ENCODE results near the gene NPPA. TPM values are rescaled to one million over a fixed set of nuclear protein-coding genes. Genes with fewer than 3 reads are reported as not detected.

NPPA gene
- total RNA-seq, 1 experiment from 2014 or later: not detected

GRCh38 chr1:11878081-11878890 lies 30.7 kb upstream of the NPPA start:
- ChIA-PET POLR2A (no interaction called here), CTCF (no interaction called here)
- H3K27me3 Mint-ChIP-seq (ENCODE audit: insufficient read depth, unreplicated experiment): no peaks in the 10 kb centered on the region
- Histone ChIP-seq H3K36me3 (ENCODE audit: control insufficient read depth, insufficient read depth, low read length) (no peaks in the 10 kb centered on the region), H3K4me1 (peaks cover 7% of the 10 kb centered on the region), H3K27me3 (replicated peaks; ENCODE audit: control insufficient read depth, insufficient read depth, low read length) (no peaks in the 10 kb centered on the region), H3K9me3 (no peaks in the 10 kb centered on the region), H3K4me3 (ENCODE audit: low read depth, low read length) (no peak overlapping the region)
- no peaks in the 10 kb centered on the region for H3K36me3 Mint-ChIP-seq (ENCODE audit: insufficient read depth, unreplicated experiment)
- no peak overlapping the region for H3K27ac Mint-ChIP-seq (ENCODE audit: unreplicated experiment)
- DNase-seq: no peak
- TF ChIP-seq CTCF (IDR thresholded peaks at IDR 0.05; ENCODE audit: insufficient read depth in 1 of 2, low read depth in 1 of 2, low read length in 1 of 2, severe bottlenecking in 1 of 2, unreplicated experiment in 1 of 2): no peak
- H3K4me1 Mint-ChIP-seq (ENCODE audit: low read depth, unreplicated experiment): peaks cover 6% of the 10 kb centered on the region
- intact Hi-C loops (cut with micrococcal nuclease; ENCODE audit: unreplicated experiment): no loop called here
- H3K9me3 Mint-ChIP-seq (ENCODE audit: unreplicated experiment): no peaks in the 10 kb centered on the region
- no TSS peak for BruUV-seq (replicated peaks)
- no peak overlapping the region for H3K4me3 Mint-ChIP-seq (ENCODE audit: unreplicated experiment)

- Histone ChIP-seq H3K36me3 (ENCODE audit: control insufficient read depth, insufficient read depth, low read length) (no peaks in the 10 kb centered on the region), H3K9me3 (no peaks in the 10 kb centered on the region), H3K4me1 (no peaks in the 10 kb centered on the region), H3K27me3 (replicated peaks; ENCODE audit: control insufficient read depth, insufficient read depth, low read length) (no peaks in the 10 kb centered on the region), H3K4me3 (ENCODE audit: low read depth, low read length) (no peak overlapping the region)
- CTCF ChIA-PET: no interaction called here
- no peaks in the 10 kb centered on the region for H3K9me3 Mint-ChIP-seq (ENCODE audit: unreplicated experiment)
- intact Hi-C loops (cut with micrococcal nuclease; ENCODE audit: unreplicated experiment): no loop called here
- no peaks in the 10 kb centered on the region for H3K36me3 Mint-ChIP-seq (ENCODE audit: insufficient read depth, unreplicated experiment)
- POLR2A ChIA-PET: no interaction called here
- H3K27ac Mint-ChIP-seq (ENCODE audit: unreplicated experiment): no peak overlapping the region
- no peaks in the 10 kb centered on the region for H3K4me1 Mint-ChIP-seq (ENCODE audit: low read depth, unreplicated experiment)
- BruUV-seq (replicated peaks): no TSS peak
- DNase-seq: no peak
- no peaks in the 10 kb centered on the region for H3K27me3 Mint-ChIP-seq (ENCODE audit: insufficient read depth, unreplicated experiment)
- no peak for TF ChIP-seq CTCF (IDR thresholded peaks at IDR 0.05; ENCODE audit: insufficient read depth in 1 of 2, low read depth in 1 of 2, low read length in 1 of 2, severe bottlenecking in 1 of 2, unreplicated experiment in 1 of 2)
- no peak overlapping the region for H3K4me3 Mint-ChIP-seq (ENCODE audit: unreplicated experiment)
Measured at GRCh38 chr1:11877074-11877473, 29.5 kb upstream of the NPPA start.

- no TSS peak for BruUV-seq (replicated peaks)
- H3K4me1 ChIP-seq: no peaks in the 10 kb centered on the region
- no peak for TF ChIP-seq CTCF (IDR thresholded peaks at IDR 0.05; ENCODE audit: insufficient read depth in 1 of 2, low read depth in 1 of 2, low read length in 1 of 2, severe bottlenecking in 1 of 2, unreplicated experiment in 1 of 2)
- H3K4me1 Mint-ChIP-seq (ENCODE audit: low read depth, unreplicated experiment): no peaks in the 10 kb centered on the region
- CTCF ChIA-PET: interaction anchor here (0.5 kb wide), 1 partner anchor 18 kb away, joined by 3 read pairs; no protein-coding TSS in a partner anchor
- no peak overlapping the region for H3K4me3 Mint-ChIP-seq (ENCODE audit: unreplicated experiment)
- no peaks in the 10 kb centered on the region for H3K36me3 Mint-ChIP-seq (ENCODE audit: insufficient read depth, unreplicated experiment)
- H3K4me3 ChIP-seq (ENCODE audit: low read depth, low read length): no peak overlapping the region
- no peaks in the 10 kb centered on the region for H3K36me3 ChIP-seq (ENCODE audit: control insufficient read depth, insufficient read depth, low read length)
- H3K9me3 Mint-ChIP-seq (ENCODE audit: unreplicated experiment): no peaks in the 10 kb centered on the region
- no peaks in the 10 kb centered on the region for H3K27me3 Mint-ChIP-seq (ENCODE audit: insufficient read depth, unreplicated experiment)
- no peaks in the 10 kb centered on the region for H3K9me3 ChIP-seq
- no peak for DNase-seq
- POLR2A ChIA-PET: no interaction called here
- H3K27me3 ChIP-seq (replicated peaks; ENCODE audit: control insufficient read depth, insufficient read depth, low read length): no peaks in the 10 kb centered on the region
- intact Hi-C loops (cut with micrococcal nuclease; ENCODE audit: unreplicated experiment): no loop called here
- no peak overlapping the region for H3K27ac Mint-ChIP-seq (ENCODE audit: unreplicated experiment)
Measured at GRCh38 chr1:11875094-11875493, 27.5 kb upstream of the NPPA start.

All from Caco-2 (cell line).